ENCODE measurements around the gene GALNT18.
A peak's percentile ranks its signal among the peaks of the same experiment; 100 is the strongest.

GALNT18 gene

DNA sequence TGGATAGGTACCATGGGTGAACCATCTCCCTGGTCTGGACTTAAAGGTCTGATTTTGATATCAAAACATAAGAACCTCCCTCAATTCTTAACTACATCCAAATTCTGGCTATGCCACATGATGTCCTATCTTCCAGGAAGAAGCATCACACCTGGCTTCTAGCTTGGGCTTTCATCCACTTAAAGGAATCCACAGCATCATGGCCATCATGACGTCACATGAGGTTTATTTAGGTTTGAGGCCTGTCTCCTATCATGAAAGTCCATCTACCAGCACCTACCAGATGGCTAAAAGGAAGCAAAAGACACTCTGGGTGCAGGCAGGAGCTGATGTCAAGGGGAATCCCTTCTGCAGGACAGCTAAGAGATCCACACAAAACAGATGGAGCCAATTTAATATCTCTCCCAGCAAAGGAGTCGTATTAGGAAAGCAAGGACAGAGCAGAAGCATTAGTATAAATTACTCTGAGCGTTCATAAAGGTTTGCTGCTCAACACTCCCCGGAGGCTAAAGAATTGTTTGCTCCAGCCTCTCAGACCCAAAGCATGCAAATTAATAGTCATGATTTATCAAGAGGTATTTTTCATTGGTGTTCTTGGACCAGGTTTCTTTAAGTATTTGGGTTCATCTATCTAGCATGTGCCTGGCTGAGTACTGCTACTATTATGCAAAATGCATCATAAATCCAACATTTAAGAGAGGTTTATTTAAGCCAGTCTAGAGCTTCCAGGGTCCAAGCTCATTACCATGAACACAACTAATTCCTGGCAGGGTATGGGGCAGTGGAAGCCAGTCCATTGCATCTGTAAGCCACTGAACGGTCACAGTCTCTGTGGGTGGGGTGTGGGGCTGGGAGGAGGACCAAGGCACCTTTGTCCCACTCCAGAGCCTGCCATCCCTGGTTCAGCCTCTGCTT is 47.2 kb downstream of the GALNT18 start:
- no peak overlapping the region for H3K4me3 ChIP-seq (replicated peaks; ENCODE audit: low read depth, low read length)
- TF ChIP-seq, protein P1, sequence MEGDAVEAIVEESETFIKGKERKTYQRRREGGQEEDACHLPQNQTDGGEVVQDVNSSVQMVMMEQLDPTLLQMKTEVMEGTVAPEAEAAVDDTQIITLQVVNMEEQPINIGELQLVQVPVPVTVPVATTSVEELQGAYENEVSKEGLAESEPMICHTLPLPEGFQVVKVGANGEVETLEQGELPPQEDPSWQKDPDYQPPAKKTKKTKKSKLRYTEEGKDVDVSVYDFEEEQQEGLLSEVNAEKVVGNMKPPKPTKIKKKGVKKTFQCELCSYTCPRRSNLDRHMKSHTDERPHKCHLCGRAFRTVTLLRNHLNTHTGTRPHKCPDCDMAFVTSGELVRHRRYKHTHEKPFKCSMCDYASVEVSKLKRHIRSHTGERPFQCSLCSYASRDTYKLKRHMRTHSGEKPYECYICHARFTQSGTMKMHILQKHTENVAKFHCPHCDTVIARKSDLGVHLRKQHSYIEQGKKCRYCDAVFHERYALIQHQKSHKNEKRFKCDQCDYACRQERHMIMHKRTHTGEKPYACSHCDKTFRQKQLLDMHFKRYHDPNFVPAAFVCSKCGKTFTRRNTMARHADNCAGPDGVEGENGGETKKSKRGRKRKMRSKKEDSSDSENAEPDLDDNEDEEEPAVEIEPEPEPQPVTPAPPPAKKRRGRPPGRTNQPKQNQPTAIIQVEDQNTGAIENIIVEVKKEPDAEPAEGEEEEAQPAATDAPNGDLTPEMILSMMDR (IDR thresholded peaks at IDR 0.05; ENCODE audit: low read depth, low read length, missing control alignments), result no peak
- no peak for DNase-seq (ENCODE audit: extremely low read depth, low read depth)

DNA sequence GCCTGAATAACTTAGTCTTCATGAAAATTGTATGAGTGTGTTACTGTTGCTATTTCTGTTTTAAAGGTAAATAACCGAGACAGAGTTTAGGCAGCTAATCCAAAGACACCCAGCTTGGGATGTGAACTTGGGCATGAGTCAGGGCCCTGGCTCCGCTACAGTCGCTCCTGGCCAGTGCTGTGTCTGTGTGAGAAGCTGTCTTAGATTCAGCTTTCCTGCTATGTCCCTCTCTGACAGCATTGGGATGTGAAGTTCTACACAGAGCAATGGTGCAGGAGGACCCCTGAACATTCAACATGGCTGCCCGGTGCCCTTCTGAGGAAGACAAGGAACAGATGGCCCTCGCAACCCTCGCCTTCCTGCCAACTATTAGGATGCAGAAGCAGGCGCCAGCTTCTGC is 49.4 kb downstream of the GALNT18 start:
- no peak for DNase-seq (ENCODE audit: extremely low read depth, low read depth)
- TF ChIP-seq, protein P1 (IDR thresholded peaks at IDR 0.05; ENCODE audit: low read depth, low read length, missing control alignments), result no peak
- H3K4me3 ChIP-seq (replicated peaks; ENCODE audit: low read depth, low read length), result no peak overlapping the region

DNA sequence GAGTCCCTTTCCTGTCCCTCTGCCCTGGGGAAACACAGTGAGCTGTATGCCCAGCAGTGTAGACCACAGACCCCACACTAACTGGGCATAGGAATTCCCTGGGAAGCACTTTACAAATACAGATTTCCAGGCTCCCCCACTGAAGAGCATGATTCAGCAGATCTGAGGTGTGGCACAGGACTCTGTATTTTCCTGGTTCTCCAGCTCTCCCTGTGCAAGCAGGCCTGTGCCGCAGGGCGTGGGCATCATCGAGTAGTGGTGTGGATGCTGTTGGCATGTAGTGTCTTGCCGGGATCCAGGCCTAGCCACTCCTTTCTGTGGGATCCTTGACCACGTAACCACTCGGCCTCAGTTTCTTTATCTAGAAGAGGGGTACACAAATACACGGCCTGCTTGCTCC is 49.9 kb downstream of the GALNT18 start:
- no peak overlapping the region for H3K4me3 ChIP-seq (replicated peaks; ENCODE audit: low read depth, low read length)
- DNase-seq (ENCODE audit: extremely low read depth, low read depth), result no peak
- TF ChIP-seq, protein P1 (IDR thresholded peaks at IDR 0.05; ENCODE audit: low read depth, low read length, missing control alignments), result no peak

DNA sequence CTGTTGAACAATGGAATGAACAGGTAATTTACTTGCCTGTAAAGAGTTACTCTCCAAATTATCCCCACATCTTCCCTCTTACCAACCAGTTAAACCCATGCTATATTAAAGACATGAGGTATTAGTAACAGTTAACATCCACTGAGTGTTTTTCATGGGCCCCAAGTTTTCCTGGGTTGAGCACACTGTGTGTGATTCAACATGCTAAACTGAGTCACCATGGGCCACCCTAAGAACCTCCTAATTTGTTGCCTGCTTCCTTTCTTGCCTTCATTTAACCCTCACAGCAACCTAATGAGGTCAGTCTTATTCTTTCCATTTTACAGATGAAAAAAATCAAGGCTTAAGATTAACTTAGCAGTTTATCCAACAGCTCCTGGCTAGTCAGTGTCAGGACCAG is 51.0 kb downstream of the GALNT18 start:
- no peak for DNase-seq (ENCODE audit: extremely low read depth, low read depth)
- H3K4me3 ChIP-seq (replicated peaks; ENCODE audit: low read depth, low read length), result no peak overlapping the region
- TF ChIP-seq, protein P1 (IDR thresholded peaks at IDR 0.05; ENCODE audit: low read depth, low read length, missing control alignments), result no peak

DNA sequence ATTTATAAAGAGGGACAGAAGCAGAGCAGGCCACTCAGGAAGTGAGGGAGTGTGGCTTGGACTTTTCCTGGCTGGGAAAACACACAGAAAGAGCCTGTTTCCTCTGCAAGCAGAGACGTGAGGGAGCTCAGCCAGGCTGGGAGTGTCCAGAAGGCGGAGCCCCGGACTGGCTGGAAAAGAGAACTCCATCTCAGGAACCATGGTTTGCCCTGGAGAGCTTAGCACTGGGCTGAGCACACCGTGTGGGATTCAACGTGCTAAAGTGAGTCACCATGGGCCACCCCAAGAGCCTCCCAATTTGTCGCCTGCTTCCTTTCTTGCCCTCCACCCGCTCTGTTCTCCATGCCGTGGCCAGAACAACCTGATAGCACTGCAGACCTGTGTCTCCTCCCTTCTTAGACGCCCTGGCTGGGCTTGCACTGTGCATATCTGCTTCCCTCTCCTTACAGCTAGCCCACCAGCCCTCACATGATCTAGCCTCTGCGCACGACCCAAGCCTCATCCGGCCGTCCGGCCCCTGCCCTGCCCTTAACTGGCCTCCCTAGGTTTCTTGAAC is 51.8 kb downstream of the GALNT18 start:
- H3K4me3 ChIP-seq (replicated peaks; ENCODE audit: low read depth, low read length), result no peak overlapping the region
- TF ChIP-seq, protein P1 (IDR thresholded peaks at IDR 0.05; ENCODE audit: low read depth, low read length, missing control alignments), result no peak
- DNase-seq (ENCODE audit: extremely low read depth, low read depth), result peak; percentile 29

DNA sequence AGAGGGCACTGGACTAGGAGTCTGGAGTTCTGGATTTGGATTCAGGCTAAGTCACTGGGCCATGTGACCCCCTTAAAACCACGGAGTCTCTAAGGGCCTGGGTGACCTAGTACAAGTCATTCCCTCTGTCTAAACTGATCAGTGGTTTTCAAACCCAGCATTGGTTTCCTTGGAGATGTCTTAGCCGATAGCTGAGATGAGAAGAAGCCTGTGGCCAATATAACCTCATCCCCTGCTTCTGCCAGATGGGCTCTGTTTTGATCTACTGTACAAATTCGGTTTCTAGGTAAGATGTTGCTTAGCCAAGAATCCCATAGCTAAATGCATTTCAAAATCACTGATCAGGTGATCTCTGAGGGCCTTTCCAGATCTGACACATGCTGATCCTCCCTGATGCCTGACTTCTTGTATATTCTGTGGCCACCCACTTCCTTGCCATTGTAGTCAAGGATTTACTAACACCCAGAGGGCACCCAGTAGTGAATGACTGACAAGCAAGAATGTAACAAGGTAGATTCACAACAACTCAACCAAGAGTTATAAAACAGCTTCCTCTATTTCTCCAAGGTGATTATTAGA is 53.1 kb downstream of the GALNT18 start:
- TF ChIP-seq, protein P1 (IDR thresholded peaks at IDR 0.05; ENCODE audit: low read depth, low read length, missing control alignments), result no peak
- no peak for DNase-seq (ENCODE audit: extremely low read depth, low read depth)
- no peak overlapping the region for H3K4me3 ChIP-seq (replicated peaks; ENCODE audit: low read depth, low read length)

All from HFF-Myc (cell line).